HepG2 (cell line): ENCODE results near the gene PRSS48. TPM values are rescaled to one million over a fixed set of nuclear protein-coding genes. Genes with fewer than 3 reads are reported as not detected.

Experiments used
- ATAC-seq: fragments of 200-7000 bp; cut with Tn5 transposase; 3 replicates; pipeline ENCODE4 v1.9.1; 2020; ENCODE audit warnings: mild to moderate bottlenecking, moderate library complexity
- BruUV-seq: library from RNA; stranded (reverse); fragments of 400-500 nt; replicated peaks from 2 replicates; lab custom pipeline; 2021; lab: Mats Ljungman, UMichigan
- CTCF ChIA-PET: fragments of 300-600 bp; formaldehyde crosslinking; extraction: SDS; loops from one replicate; lab custom pipeline; 2021; ENCODE audit warnings: low total read pairs, inconsistent platforms, low intra/inter-chr PET ratio; lab: Yijun Ruan, JAX
- POLR2A ChIA-PET: fragments of 350-600 bp; sonication (Branson Sonifier 250); formaldehyde crosslinking; loops from one replicate; lab custom pipeline; 2020; ENCODE audit warnings: antibody characterized with exemption, inconsistent platforms; lab: Yijun Ruan, JAX
- DNase-seq: peaks from one replicate; pipeline ENCODE4 v3.0.0-alpha.2; 2015; ENCODE audit warnings: low spot score
- FAIRE-seq: peaks from 3 replicates; lab custom pipeline; 2011; peaks lifted over from hg19 to GRCh38; lab: Jason Lieb, UNC
- H2AFZ ChIP-seq: one replicate; pipeline ENCODE4 v1.6.1; 2011; ENCODE audit warnings: low read length, inconsistent platforms
- H3K27ac ChIP-seq: fragments of 300-600 bp; 3 replicates; pipeline ENCODE4 v1.8.0; 2011; ENCODE audit warnings: mixed run types, mild to moderate bottlenecking, mixed read lengths, low read length, inconsistent platforms; ENCODE audit not compliant: insufficient read depth; ENCODE audit errors: extremely low read length
- H3K27me3 ChIP-seq, 2 experiments: fragments of 200-600 bp in 1 of 2; 2 replicates in 1 of 2; 3 replicates in 1 of 2; pipeline versions ENCODE4 v1.6.0 to v1.8.0; 2011; ENCODE audit warnings: low read length in 2 of 2, mild to moderate bottlenecking in 2 of 2, moderate library complexity in 2 of 2, inconsistent platforms in 1 of 2; ENCODE audit not compliant: insufficient read depth in 2 of 2, control insufficient read depth in 1 of 2
- H3K36me3 ChIP-seq, 2 experiments: fragments of 200-600 bp in 1 of 2; replicated peaks in 1 of 2; 2 replicates in 1 of 2; 3 replicates in 1 of 2; pipeline versions ENCODE4 v1.5.1 to v1.8.0; 2011; ENCODE audit warnings: low read length in 2 of 2, inconsistent platforms in 1 of 2; ENCODE audit not compliant: insufficient read depth in 2 of 2, control insufficient read depth in 1 of 2
- H3K4me1 ChIP-seq: 2 replicates; pipeline ENCODE4 v1.5.1; 2012; ENCODE audit warnings: low read length, inconsistent platforms; ENCODE audit not compliant: insufficient read depth
- H3K4me2 ChIP-seq: 2 replicates; pipeline ENCODE4 v1.6.0; 2011; ENCODE audit warnings: low read depth, low read length, inconsistent platforms
- H3K4me3 ChIP-seq, 3 experiments: fragments of 200-600 bp in 1 of 3; sonication (generic), shearing (Covaris generic) in 1 of 3; replicated peaks in 1 of 3; 2 replicates each; pipeline ENCODE4 v1.5.1; 2011 to 2016; ENCODE audit warnings: low read length in 3 of 3, inconsistent platforms in 2 of 3, low read depth in 2 of 3, mild to moderate bottlenecking in 2 of 3, control low read depth in 1 of 3, mixed read lengths in 1 of 3; ENCODE audit not compliant: insufficient read depth in 1 of 3
- H3K79me2 ChIP-seq: one replicate; pipeline ENCODE4 v1.6.1; 2011; ENCODE audit warnings: low read length, inconsistent platforms; ENCODE audit not compliant: insufficient read depth
- H3K9ac ChIP-seq: 2 replicates; pipeline ENCODE4 v1.6.0; 2011; ENCODE audit warnings: mild to moderate bottlenecking, low read depth, low read length, inconsistent platforms; ENCODE audit not compliant: insufficient read depth
- H3K9me3 ChIP-seq: 2 replicates; pipeline ENCODE4 v1.5.1; 2012; ENCODE audit warnings: mild to moderate bottlenecking, low read length
- H4K20me1 ChIP-seq: 2 replicates; pipeline ENCODE4 v1.6.0; 2011; ENCODE audit warnings: inconsistent platforms, mild to moderate bottlenecking, low read length, moderate library complexity; ENCODE audit not compliant: insufficient read depth
- BHLHE40 ChIP-seq: IDR thresholded peaks from 2 replicates; pipeline ENCODE4 v1.6.1; 2011; ENCODE audit warnings: low read length, improper control_type of control experiment
- POLR2AphosphoS2 ChIP-seq: IDR thresholded peaks from 2 replicates; pipeline ENCODE4 v1.6.1; 2011; ENCODE audit warnings: low read depth, low read length, improper control_type of control experiment
- RARG ChIP-seq: sonication (generic); formaldehyde crosslinking; IDR thresholded peaks from 2 replicates; pipeline ENCODE4 v1.4.0; 2020; ENCODE audit warnings: low read depth, mild to moderate bottlenecking, missing genetic modification reagents
- ZNF430 ChIP-seq: sonication (generic); formaldehyde crosslinking; IDR thresholded peaks from 2 replicates; pipeline ENCODE4 v1.9.0; 2021; ENCODE audit warnings: mild to moderate bottlenecking, missing genetic modification reagents
- ZNF503 ChIP-seq: sonication (generic); formaldehyde crosslinking; IDR thresholded peaks from 2 replicates; pipeline ENCODE4 v1.4.0; 2020; ENCODE audit warnings: missing genetic modification reagents
- ZNF879 ChIP-seq: sonication (generic); formaldehyde crosslinking; IDR thresholded peaks from 2 replicates; pipeline ENCODE4 v1.8.1; 2023; ENCODE audit warnings: missing genetic modification reagents
- WGBS: methylation state at CpG from one replicate; pipeline ENCODE4 v1.1.6; 2017; ENCODE audit warnings: low lambda C conversion rate; 5-methylcytosine and 5-hydroxymethylcytosine counted together
- in situ Hi-C: cut with HindIII; loops from 2 replicates; pipeline ENCODE4 v1.10.0; 2017; ENCODE audit warnings: low pct_unique_long_range_greater_than_20kb; ENCODE audit not compliant: extremely low pct_ligation_motif_present
- intact Hi-C: fragments of 100-400 bp; cut with micrococcal nuclease; formaldehyde crosslinking; loops from one replicate; pipeline ENCODE4 v1.10.0; 2022; ENCODE audit not compliant: unreplicated experiment
- polyA plus RNA-seq, 8 experiments: library from polyadenylated mRNA; depleted of rRNA in 3 of 8; stranded (reverse) in 7 of 8; unstranded in 1 of 8; fragments of >200 nt; fragmentation: Illumina TruSeq in 4 of 8; extraction: Trizol in 4 of 8; gene quantifications; 2 replicates each; pipeline versions ENCODE4 v1.2.1 to v1.2.3, GENCODE V29; 2011 to 2016; ENCODE audit warnings: low read depth in 4 of 8, missing spikeins in 1 of 8, mixed read lengths in 1 of 8; ENCODE audit not compliant: insufficient read depth in 1 of 8
- total RNA-seq, 5 experiments: library from RNA; depleted of rRNA; stranded (reverse); fragments of >200 nt; fragmentation: Illumina TruSeq; extraction: Trizol; gene quantifications; 2 replicates each; pipeline ENCODE4 v1.2.3, GENCODE V29; 2016; ENCODE audit warnings: low read depth in 1 of 5
- TF ChIP-seq, protein P1 (sequence below): sonication (generic); formaldehyde crosslinking; IDR thresholded peaks from 2 replicates; pipeline ENCODE4 v1.8.1; 2023; ENCODE audit warnings: mild to moderate bottlenecking, missing genetic modification reagents
- TF ChIP-seq, protein P2 (sequence below): sonication (generic); formaldehyde crosslinking; IDR thresholded peaks from 2 replicates; pipeline ENCODE4 v1.5.0; 2020; ENCODE audit warnings: missing genetic modification reagents

The PRSS48 gene
- total and polyA plus RNA-seq, 2 of the 13 experiments (the other 11 are each of a cell fraction or from before 2014, with no cell fraction given), result not detected

DNA sequence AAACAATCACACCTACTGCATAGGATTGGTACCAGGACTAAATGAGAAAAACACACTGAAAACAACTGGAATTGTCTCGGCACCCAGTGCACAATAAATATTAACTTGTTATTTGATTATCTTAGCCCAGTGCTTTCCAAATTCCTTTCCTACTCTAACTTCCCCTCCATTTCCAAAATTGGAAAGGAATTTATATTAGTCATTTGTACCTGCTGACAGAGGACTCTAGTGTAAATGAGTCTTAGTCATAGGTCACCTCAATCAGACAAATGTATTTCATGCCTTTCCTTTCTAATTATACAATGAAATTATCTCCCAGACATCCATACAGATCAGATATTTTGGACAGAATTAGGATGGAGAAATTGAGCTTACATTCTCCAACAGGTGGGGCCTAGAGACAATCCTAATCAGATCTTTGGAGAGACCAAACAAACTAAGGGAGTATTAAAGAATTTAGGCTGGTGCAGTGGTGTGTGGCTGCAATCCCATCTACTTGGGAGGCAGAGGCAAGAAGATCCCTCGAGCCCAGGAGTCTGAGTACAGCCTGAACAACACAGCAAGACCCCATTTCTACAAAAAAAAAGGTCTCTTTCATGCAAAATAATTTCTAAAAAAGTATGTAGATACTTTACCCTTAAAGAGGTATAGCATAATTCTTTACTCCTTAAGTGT, 38.4 kb downstream of the PRSS48 start (continued):
- TF ChIP-seq ZNF503 (CRISPR knock-in tag) (no peak), BHLHE40 (no peak), RARG (no peak), ZNF430 (CRISPR knock-in tag) (no peak)
- TF ChIP-seq, protein P1, sequence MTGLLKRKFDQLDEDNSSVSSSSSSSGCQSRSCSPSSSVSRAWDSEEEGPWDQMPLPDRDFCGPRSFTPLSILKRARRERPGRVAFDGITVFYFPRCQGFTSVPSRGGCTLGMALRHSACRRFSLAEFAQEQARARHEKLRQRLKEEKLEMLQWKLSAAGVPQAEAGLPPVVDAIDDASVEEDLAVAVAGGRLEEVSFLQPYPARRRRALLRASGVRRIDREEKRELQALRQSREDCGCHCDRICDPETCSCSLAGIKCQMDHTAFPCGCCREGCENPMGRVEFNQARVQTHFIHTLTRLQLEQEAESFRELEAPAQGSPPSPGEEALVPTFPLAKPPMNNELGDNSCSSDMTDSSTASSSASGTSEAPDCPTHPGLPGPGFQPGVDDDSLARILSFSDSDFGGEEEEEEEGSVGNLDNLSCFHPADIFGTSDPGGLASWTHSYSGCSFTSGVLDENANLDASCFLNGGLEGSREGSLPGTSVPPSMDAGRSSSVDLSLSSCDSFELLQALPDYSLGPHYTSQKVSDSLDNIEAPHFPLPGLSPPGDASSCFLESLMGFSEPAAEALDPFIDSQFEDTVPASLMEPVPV, result no peak
- TF ChIP-seq, all 625 proteins: peak for 4

GRCh38 chr4:151316645-151317044, 39.7 kb downstream of the PRSS48 start:
- ATAC-seq (0 out of 3 replicates have a peak, but pooled peaks have one; percentile 16), FAIRE-seq (no peak), DNase-seq (no peak)
- Histone ChIP-seq H3K4me2 (peak overlapping the region; percentile 48; the same call in 1 of the 2 replicates), H3K9me3 (no peaks in the 10 kb centered on the region), H3K36me3 (peaks cover 7 to 41% of the 10 kb centered on the region in 2 experiments), H3K4me1 (peaks cover 84% of the 10 kb centered on the region), H3K9ac (no peak overlapping the region), H2AFZ (no peak overlapping the region), H3K4me3 (no peak overlapping the region), H3K27ac (no peak overlapping the region), H3K27me3 (no peaks in the 10 kb centered on the region; a peak in 1 of 5 replicates), H3K79me2 (peaks cover 98% of the 10 kb centered on the region), H4K20me1 (peaks cover 81% of the 10 kb centered on the region)
- intact Hi-C loops (no loop called here), in situ Hi-C loops (no loop called here)
- POLR2A ChIA-PET, result interaction anchor here (1.7 to 1.9 kb wide), 2 partner anchors 9 to 110 kb away, joined by 3 to 9 read pairs; partner anchors contain the start of gene SH3D19
- CTCF ChIA-PET, result no interaction called here
- WGBS, result 70% methylated on average over 2 of the region's 2 CpGs
- no peak for TF ChIP-seq ZNF879
- TF ChIP-seq POLR2AphosphoS2, result 0 out of 2 replicates have a peak, but pooled peaks have one; percentile 4
- TF ChIP-seq, protein P2, sequence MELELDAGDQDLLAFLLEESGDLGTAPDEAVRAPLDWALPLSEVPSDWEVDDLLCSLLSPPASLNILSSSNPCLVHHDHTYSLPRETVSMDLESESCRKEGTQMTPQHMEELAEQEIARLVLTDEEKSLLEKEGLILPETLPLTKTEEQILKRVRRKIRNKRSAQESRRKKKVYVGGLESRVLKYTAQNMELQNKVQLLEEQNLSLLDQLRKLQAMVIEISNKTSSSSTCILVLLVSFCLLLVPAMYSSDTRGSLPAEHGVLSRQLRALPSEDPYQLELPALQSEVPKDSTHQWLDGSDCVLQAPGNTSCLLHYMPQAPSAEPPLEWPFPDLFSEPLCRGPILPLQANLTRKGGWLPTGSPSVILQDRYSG, result no peak
- no TSS peak for BruUV-seq
